GM19193 (cell line): ENCODE measurements around the gene ZNF467.

Experiments used
- POLR2A ChIP-seq: IDR thresholded peaks from 4 replicates; pipeline ENCODE4 v1.6.1; 2011; ENCODE audit not compliant: insufficient read depth, insufficient read length; ENCODE audit errors: extremely low read depth

Gene ZNF467

GRCh38 chr7:149727053-149727898 is 46.1 kb downstream of the ZNF467 start:
- TF ChIP-seq POLR2A: no peak

- TF ChIP-seq POLR2A: no peak
Measured at GRCh38 chr7:149725916-149726315, 47.5 kb downstream of the ZNF467 start.

- TF ChIP-seq POLR2A: no peak
Measured at GRCh38 chr7:149725426-149725821, 48.0 kb downstream of the ZNF467 start.

GRCh38 chr7:149724661-149725425 is 48.5 kb downstream of the ZNF467 start:
- no peak for TF ChIP-seq POLR2A

- TF ChIP-seq POLR2A: no peak
Measured at GRCh38 chr7:149723795-149724495, 49.4 kb downstream of the ZNF467 start.

- TF ChIP-seq POLR2A: no peak
Measured at GRCh38 chr7:149723082-149723767, 50.2 kb downstream of the ZNF467 start.

- no peak for TF ChIP-seq POLR2A
Measured at GRCh38 chr7:149722356-149722957, 50.9 kb downstream of the ZNF467 start.

- no peak for TF ChIP-seq POLR2A
Measured at GRCh38 chr7:149721084-149721601, 52.2 kb downstream of the ZNF467 start.

GRCh38 chr7:149720372-149721083 is 52.9 kb downstream of the ZNF467 start:
- TF ChIP-seq POLR2A: no peak

GRCh38 chr7:149719912-149720335 is 53.5 kb downstream of the ZNF467 start:
- no peak for TF ChIP-seq POLR2A

- no peak for TF ChIP-seq POLR2A
Measured at GRCh38 chr7:149719050-149719899, 54.1 kb downstream of the ZNF467 start.

GRCh38 chr7:149718730-149719049 is 54.7 kb downstream of the ZNF467 start:
- TF ChIP-seq POLR2A: no peak

- TF ChIP-seq POLR2A: no peak
Measured at GRCh38 chr7:149717481-149717880, 55.9 kb downstream of the ZNF467 start.
